HCT116 (cell line): ENCODE data around the gene SLC9A2. TPM values are rescaled to one million over a fixed set of nuclear protein-coding genes. Genes with fewer than 3 reads are reported as not detected.

ENCODE experiments used
- ATAC-seq: fragments of 200-7000 bp; cut with Tn5 transposase; 2 replicates; pipeline ENCODE4 v1.9.1; 2020; ENCODE audit warnings: mild to moderate bottlenecking, moderate library complexity
- BruUV-seq: library from RNA; stranded (reverse); fragments of 400-500 nt; replicated peaks from 2 replicates; lab custom pipeline; 2021; lab: Mats Ljungman, UMichigan
- CTCF ChIA-PET: fragments of 300-600 bp; sonication (Branson Sonifier 250); formaldehyde crosslinking; loops from one replicate; lab custom pipeline; 2021; ENCODE audit warnings: antibody characterized with exemption; lab: Charles Lee
- POLR2A ChIA-PET: fragments of 300-600, 350-600 bp; sonication (Branson Sonifier 250); formaldehyde crosslinking; loops from one replicate; lab custom pipeline; 2021; ENCODE audit warnings: antibody characterized with exemption; lab: Charles Lee
- RAD21 ChIA-PET, 2 experiments: fragments of 300-600 bp; sonication (Branson Sonifier 250); formaldehyde crosslinking; loops; one replicate each; lab custom pipeline; 2023; ENCODE audit warnings: low total read pairs in 2 of 2; ENCODE audit not compliant: uncharacterized antibody in 2 of 2, unreplicated experiment in 2 of 2, low non-redundant PET in 1 of 2; lab: Charles Lee
- DNase-seq: peaks from one replicate; pipeline ENCODE4 v3.0.0-alpha.2; 2010; ENCODE audit warnings: low read depth, low spot score
- H2AFZ ChIP-seq: fragments of 200-600 bp; shearing (Covaris generic), sonication (generic); 2 replicates; pipeline ENCODE4 v1.6.1; 2017; ENCODE audit warnings: low read depth, mixed run types, mixed read lengths, antibody characterized with exemption, low read length; ENCODE audit not compliant: poor library complexity, severe bottlenecking
- H3K27ac ChIP-seq: 2 replicates; pipeline ENCODE4 v1.5.1; 2012; ENCODE audit warnings: low read depth, low read length
- H3K27me3 ChIP-seq: fragments of 200-600 bp; sonication (generic); 2 replicates; pipeline ENCODE4 v1.6.1; 2016; ENCODE audit warnings: mixed run types, low read length, mixed read lengths; ENCODE audit not compliant: insufficient read depth
- H3K36me3 ChIP-seq, 2 experiments: fragments of 200-500 bp in 1 of 2; fragments of 200-600 bp in 1 of 2; sonication (Bioruptor generic) in 1 of 2; sonication (generic) in 1 of 2; 2 replicates each; pipeline versions ENCODE4 v1.5.1 to v1.6.1; 2014 to 2016; ENCODE audit warnings: low read length in 2 of 2, inconsistent platforms in 1 of 2, mixed read lengths in 1 of 2, mixed run types in 1 of 2; ENCODE audit not compliant: insufficient read depth in 2 of 2, control insufficient read depth in 1 of 2
- H3K4me1 ChIP-seq, 2 experiments: fragments of 200-600 bp in 1 of 2; sonication (generic) in 1 of 2; 2 replicates each; pipeline versions ENCODE4 v1.5.1 to v1.6.1; 2012 to 2017; ENCODE audit warnings: low read length in 2 of 2, inconsistent platforms in 1 of 2, mild to moderate bottlenecking in 1 of 2, mixed read lengths in 1 of 2, mixed run types in 1 of 2, moderate library complexity in 1 of 2; ENCODE audit not compliant: insufficient read depth in 2 of 2, control insufficient read depth in 1 of 2
- H3K4me2 ChIP-seq: fragments of 200-600 bp; sonication (generic); 2 replicates; pipeline ENCODE4 v1.6.1; 2017; ENCODE audit warnings: mixed run types, low read length, mixed read lengths
- H3K4me3 ChIP-seq, 2 experiments: fragments of 200-600 bp in 1 of 2; sonication (generic) in 1 of 2; replicated peaks in 1 of 2; 2 replicates each; pipeline ENCODE4 v1.5.1; 2011 to 2016; ENCODE audit warnings: low read length in 2 of 2, control low read depth in 1 of 2, low read depth in 1 of 2, mild to moderate bottlenecking in 1 of 2, mixed read lengths in 1 of 2, mixed run types in 1 of 2
- H3K79me2 ChIP-seq: fragments of 200-600 bp; sonication (generic); 2 replicates; pipeline ENCODE4 v1.6.1; 2017; ENCODE audit warnings: mild to moderate bottlenecking, mixed run types, low read length, moderate library complexity, mixed read lengths; ENCODE audit not compliant: insufficient read depth
- H3K9ac ChIP-seq: fragments of 200-600 bp; sonication (generic); 2 replicates; pipeline ENCODE4 v1.6.1; 2016; ENCODE audit warnings: low read length, mixed read lengths
- H3K9me2 ChIP-seq: fragments of 200-600 bp; sonication (generic), shearing (Covaris generic); 2 replicates; pipeline ENCODE4 v1.6.1; 2017; ENCODE audit warnings: mixed run types, mild to moderate bottlenecking, moderate library complexity; ENCODE audit not compliant: insufficient read depth
- H3K9me3 ChIP-seq, 2 experiments: fragments of 200-500 bp in 1 of 2; fragments of 200-600 bp in 1 of 2; sonication (Bioruptor generic) in 1 of 2; sonication (generic) in 1 of 2; 2 replicates each; pipeline ENCODE4 v1.6.1; 2014 to 2017; ENCODE audit warnings: low read length in 2 of 2, mixed read lengths in 2 of 2, inconsistent platforms in 1 of 2, low read depth in 1 of 2, mild to moderate bottlenecking in 1 of 2, mixed run types in 1 of 2, moderate library complexity in 1 of 2; ENCODE audit not compliant: control insufficient read depth in 1 of 2, insufficient read depth in 1 of 2
- H4K20me1 ChIP-seq: fragments of 200-600 bp; sonication (generic), shearing (Covaris generic); 2 replicates; pipeline ENCODE4 v1.6.1; 2017; ENCODE audit warnings: mixed run types, mild to moderate bottlenecking, moderate library complexity; ENCODE audit not compliant: insufficient read depth
- ATF3 ChIP-seq: IDR thresholded peaks from 2 replicates; pipeline ENCODE4 v1.6.1; 2012
- CBX3 ChIP-seq: IDR thresholded peaks from 2 replicates; pipeline ENCODE4 v1.6.1; 2012; ENCODE audit warnings: low read depth
- CEBPB ChIP-seq: IDR thresholded peaks from 2 replicates; pipeline ENCODE4 v1.6.1; 2012; ENCODE audit warnings: low read depth
- EGR1 ChIP-seq: IDR thresholded peaks from 2 replicates; pipeline ENCODE4 v1.6.1; 2012; ENCODE audit warnings: low read depth
- ELF1 ChIP-seq: IDR thresholded peaks from 2 replicates; pipeline ENCODE4 v1.6.1; 2012; ENCODE audit warnings: low read depth, borderline replicate concordance
- EZH2 ChIP-seq: fragments of 200-600 bp; sonication (generic); IDR thresholded peaks from 2 replicates; pipeline ENCODE4 v1.6.1; 2017; ENCODE audit warnings: antibody characterized with exemption, mixed run types
- POLR2A ChIP-seq: IDR thresholded peaks from 2 replicates; pipeline ENCODE4 v1.7.0; 2011; ENCODE audit warnings: borderline replicate concordance; ENCODE audit not compliant: insufficient read depth, insufficient read length; ENCODE audit errors: extremely low read depth
- REST ChIP-seq: IDR thresholded peaks from 2 replicates; pipeline ENCODE4 v1.6.1; 2012; ENCODE audit warnings: low read depth
- SRF ChIP-seq: IDR thresholded peaks from 2 replicates; pipeline ENCODE4 v1.6.1; 2012; ENCODE audit warnings: low read depth
- YY1 ChIP-seq: IDR thresholded peaks from 2 replicates; pipeline ENCODE4 v1.6.1; 2011; ENCODE audit warnings: low read length, low read depth, moderate library complexity, mild to moderate bottlenecking; ENCODE audit not compliant: insufficient replicate concordance; ENCODE audit errors: extremely low read depth
- ZBTB33 ChIP-seq: IDR thresholded peaks from 2 replicates; pipeline ENCODE4 v1.6.1; 2011; ENCODE audit warnings: mild to moderate bottlenecking, low read length, moderate library complexity; ENCODE audit not compliant: insufficient replicate concordance; ENCODE audit errors: extremely low read depth
- ZFX ChIP-seq: fragments of 450-650 bp; IDR thresholded peaks from 2 replicates; pipeline ENCODE4 v1.6.1; 2017
- ZNF274 ChIP-seq: fragments of 200-500 bp; sonication (Bioruptor generic); IDR thresholded peaks from 2 replicates; pipeline ENCODE4 v1.6.1; 2014; ENCODE audit warnings: mild to moderate bottlenecking, low read depth, low read length, inconsistent platforms
- intact Hi-C: fragments of 100-400 bp; cut with micrococcal nuclease; formaldehyde crosslinking; loops from 2 replicates; pipeline ENCODE4 v1.10.0; 2022
- total RNA-seq: library from RNA; stranded (reverse); gene quantifications from one replicate; pipeline ENCODE4 v1.2.1, GENCODE V29; 2021; ENCODE audit not compliant: unreplicated experiment
- TF ChIP-seq, protein P1 (sequence below), 3 experiments: fragments of 200-600 bp in 1 of 3; sonication (generic) in 1 of 3; IDR thresholded peaks in 2 of 3; conservative IDR thresholded peaks in 1 of 3; 2 replicates each; pipeline ENCODE4 v1.5.1; 2012 to 2017; ENCODE audit warnings: low read depth in 2 of 3, low read length in 2 of 3, antibody characterized with exemption in 1 of 3, borderline replicate concordance in 1 of 3, control low read depth in 1 of 3, mild to moderate bottlenecking in 1 of 3, mixed read lengths in 1 of 3, mixed run types in 1 of 3, moderate library complexity in 1 of 3; ENCODE audit not compliant: insufficient read depth in 1 of 3

The SLC9A2 gene
- total RNA-seq, 1 experiment from 2014 or later, result 1.4 TPM

- Histone ChIP-seq H3K9me3 (no peaks in the 10 kb centered on the region), H3K36me3 (no peaks in the 10 kb centered on the region), H2AFZ (no peak overlapping the region), H3K9me2 (no peaks in the 10 kb centered on the region), H3K9ac (no peak overlapping the region), H4K20me1 (no peaks in the 10 kb centered on the region), H3K4me1 (peaks cover 0 to 4% of the 10 kb centered on the region in 2 experiments; a peak in 1 of 4 replicates), H3K4me3 (no peak overlapping the region), H3K79me2 (no peaks in the 10 kb centered on the region), H3K4me2 (no peak overlapping the region), H3K27me3 (no peaks in the 10 kb centered on the region), H3K27ac (no peak overlapping the region)
- intact Hi-C loops, result no loop called here
- TF ChIP-seq CEBPB, result no peak
- TF ChIP-seq POLR2A, result no peak
- TF ChIP-seq, protein P1, sequence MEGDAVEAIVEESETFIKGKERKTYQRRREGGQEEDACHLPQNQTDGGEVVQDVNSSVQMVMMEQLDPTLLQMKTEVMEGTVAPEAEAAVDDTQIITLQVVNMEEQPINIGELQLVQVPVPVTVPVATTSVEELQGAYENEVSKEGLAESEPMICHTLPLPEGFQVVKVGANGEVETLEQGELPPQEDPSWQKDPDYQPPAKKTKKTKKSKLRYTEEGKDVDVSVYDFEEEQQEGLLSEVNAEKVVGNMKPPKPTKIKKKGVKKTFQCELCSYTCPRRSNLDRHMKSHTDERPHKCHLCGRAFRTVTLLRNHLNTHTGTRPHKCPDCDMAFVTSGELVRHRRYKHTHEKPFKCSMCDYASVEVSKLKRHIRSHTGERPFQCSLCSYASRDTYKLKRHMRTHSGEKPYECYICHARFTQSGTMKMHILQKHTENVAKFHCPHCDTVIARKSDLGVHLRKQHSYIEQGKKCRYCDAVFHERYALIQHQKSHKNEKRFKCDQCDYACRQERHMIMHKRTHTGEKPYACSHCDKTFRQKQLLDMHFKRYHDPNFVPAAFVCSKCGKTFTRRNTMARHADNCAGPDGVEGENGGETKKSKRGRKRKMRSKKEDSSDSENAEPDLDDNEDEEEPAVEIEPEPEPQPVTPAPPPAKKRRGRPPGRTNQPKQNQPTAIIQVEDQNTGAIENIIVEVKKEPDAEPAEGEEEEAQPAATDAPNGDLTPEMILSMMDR (IDR thresholded peaks at IDR 0.05 in 2 of 3, conservative IDR thresholded peaks at IDR 0.05 in 1 of 3; ENCODE audit: borderline replicate concordance in 1 of 3, insufficient read depth in 1 of 3, low read depth in 2 of 3, low read length in 2 of 3), result no peak
- no peak for TF ChIP-seq SRF
- no peak for TF ChIP-seq CBX3
- no peak for TF ChIP-seq EGR1
- TF ChIP-seq ZBTB33, result no peak
- TF ChIP-seq ATF3, result no peak
- TF ChIP-seq ELF1, result no peak
- TF ChIP-seq REST, result no peak
- no peak for TF ChIP-seq YY1
- TF ChIP-seq ZNF274, result no peak
- TF ChIP-seq ZFX, result no peak
- no peak for TF ChIP-seq EZH2
- RAD21 ChIA-PET, result no interaction called here
- CTCF ChIA-PET, result no interaction called here
- POLR2A ChIA-PET, result no interaction called here
- BruUV-seq, result no TSS peak
- DNase-seq, result no peak
- ATAC-seq, result no peak
Observed at GRCh38 chr2:102630458-102630857, 11.1 kb downstream of the SLC9A2 start.
